ENCODE results near the gene TCEAL9.

The TCEAL9 gene

DNA sequence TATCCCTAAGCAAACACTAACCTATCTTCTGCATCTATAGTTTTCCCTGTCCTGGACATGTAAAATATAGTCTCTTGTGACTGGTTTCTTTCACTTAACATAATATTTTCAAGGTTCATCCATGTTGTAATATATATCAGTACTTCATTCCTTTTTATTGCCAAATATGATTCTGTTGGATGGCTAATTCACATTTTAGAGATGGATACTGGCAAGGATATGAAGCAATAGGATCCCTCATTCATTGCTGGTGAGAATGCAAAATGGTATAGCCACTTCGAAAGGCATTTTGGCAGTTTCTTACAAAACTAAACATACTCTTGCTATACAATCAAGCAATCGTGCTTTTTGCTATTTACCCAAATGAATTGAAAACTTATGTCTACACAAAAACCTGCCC lies 6.7 kb downstream of the TCEAL9 start:
- TF ChIP-seq TAF1 (IDR thresholded peaks at IDR 0.05; ENCODE audit: borderline replicate concordance, insufficient read depth, low read length) (no peak), POLR2AphosphoS5 (IDR thresholded peaks at IDR 0.05; ENCODE audit: low read depth, low read length) (no peak), FOXP2 (optimal IDR thresholded peaks at IDR 0.05; ENCODE audit: borderline replicate concordance, extremely low read depth, extremely low read length, insufficient read depth) (no peak), SIN3A (IDR thresholded peaks at IDR 0.05; ENCODE audit: borderline replicate concordance, insufficient read depth, low read length) (no peak)
- TF ChIP-seq, protein P1, sequence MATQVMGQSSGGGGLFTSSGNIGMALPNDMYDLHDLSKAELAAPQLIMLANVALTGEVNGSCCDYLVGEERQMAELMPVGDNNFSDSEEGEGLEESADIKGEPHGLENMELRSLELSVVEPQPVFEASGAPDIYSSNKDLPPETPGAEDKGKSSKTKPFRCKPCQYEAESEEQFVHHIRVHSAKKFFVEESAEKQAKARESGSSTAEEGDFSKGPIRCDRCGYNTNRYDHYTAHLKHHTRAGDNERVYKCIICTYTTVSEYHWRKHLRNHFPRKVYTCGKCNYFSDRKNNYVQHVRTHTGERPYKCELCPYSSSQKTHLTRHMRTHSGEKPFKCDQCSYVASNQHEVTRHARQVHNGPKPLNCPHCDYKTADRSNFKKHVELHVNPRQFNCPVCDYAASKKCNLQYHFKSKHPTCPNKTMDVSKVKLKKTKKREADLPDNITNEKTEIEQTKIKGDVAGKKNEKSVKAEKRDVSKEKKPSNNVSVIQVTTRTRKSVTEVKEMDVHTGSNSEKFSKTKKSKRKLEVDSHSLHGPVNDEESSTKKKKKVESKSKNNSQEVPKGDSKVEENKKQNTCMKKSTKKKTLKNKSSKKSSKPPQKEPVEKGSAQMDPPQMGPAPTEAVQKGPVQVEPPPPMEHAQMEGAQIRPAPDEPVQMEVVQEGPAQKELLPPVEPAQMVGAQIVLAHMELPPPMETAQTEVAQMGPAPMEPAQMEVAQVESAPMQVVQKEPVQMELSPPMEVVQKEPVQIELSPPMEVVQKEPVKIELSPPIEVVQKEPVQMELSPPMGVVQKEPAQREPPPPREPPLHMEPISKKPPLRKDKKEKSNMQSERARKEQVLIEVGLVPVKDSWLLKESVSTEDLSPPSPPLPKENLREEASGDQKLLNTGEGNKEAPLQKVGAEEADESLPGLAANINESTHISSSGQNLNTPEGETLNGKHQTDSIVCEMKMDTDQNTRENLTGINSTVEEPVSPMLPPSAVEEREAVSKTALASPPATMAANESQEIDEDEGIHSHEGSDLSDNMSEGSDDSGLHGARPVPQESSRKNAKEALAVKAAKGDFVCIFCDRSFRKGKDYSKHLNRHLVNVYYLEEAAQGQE (IDR thresholded peaks at IDR 0.05; ENCODE audit: insufficient read depth in 1 of 2, low read depth in 2 of 2, low read length in 2 of 2) = no peak

DNA sequence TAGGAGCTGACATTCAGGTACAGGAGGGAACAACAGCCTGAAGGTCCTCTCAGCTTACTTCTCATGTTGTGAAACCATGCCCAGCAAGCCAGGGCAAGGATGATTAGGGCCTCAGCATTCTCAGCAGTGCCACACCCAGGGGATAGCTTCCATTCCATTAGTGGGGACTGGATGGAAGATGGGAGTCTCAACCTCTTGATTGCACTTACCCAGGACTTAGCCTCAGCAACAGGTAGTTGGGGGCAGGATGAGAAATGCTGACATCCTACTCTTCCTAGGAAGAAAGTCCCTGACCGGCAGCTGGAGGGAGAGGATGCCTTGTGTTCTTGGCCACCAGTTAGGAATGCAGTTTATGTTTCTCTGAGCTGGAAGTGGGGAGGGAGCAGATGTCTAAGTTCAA lies 11.2 kb downstream of the TCEAL9 start:
- TF ChIP-seq POLR2AphosphoS5 (IDR thresholded peaks at IDR 0.05; ENCODE audit: low read depth, low read length) (no peak), FOXP2 (optimal IDR thresholded peaks at IDR 0.05; ENCODE audit: borderline replicate concordance, extremely low read depth, extremely low read length, insufficient read depth) (no peak), SIN3A (IDR thresholded peaks at IDR 0.05; ENCODE audit: borderline replicate concordance, insufficient read depth, low read length) (no peak), TAF1 (IDR thresholded peaks at IDR 0.05; ENCODE audit: borderline replicate concordance, insufficient read depth, low read length) (no peak)
- TF ChIP-seq, protein P1 (IDR thresholded peaks at IDR 0.05; ENCODE audit: insufficient read depth in 1 of 2, low read depth in 2 of 2, low read length in 2 of 2) = no peak

DNA sequence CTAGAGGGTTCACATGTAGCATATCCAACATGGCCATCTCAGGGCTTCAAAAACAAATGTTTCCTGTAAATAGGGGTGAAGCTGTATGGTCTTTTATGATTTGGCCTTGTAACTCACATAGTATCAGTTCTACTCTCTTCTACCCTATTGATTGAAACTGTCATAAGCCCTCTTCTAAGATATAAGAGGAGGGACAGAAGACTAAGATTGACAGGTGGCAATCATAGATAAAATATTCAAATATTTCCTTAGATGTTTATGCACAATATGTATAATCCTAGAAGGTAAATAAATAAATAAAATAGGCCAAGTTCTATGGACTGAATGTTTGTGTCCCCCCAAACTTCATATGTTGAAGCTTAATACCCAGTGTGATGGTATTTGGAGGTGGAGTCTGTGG lies 13.2 kb downstream of the TCEAL9 start:
- TF ChIP-seq POLR2AphosphoS5 (IDR thresholded peaks at IDR 0.05; ENCODE audit: low read depth, low read length) (no peak), FOXP2 (optimal IDR thresholded peaks at IDR 0.05; ENCODE audit: borderline replicate concordance, extremely low read depth, extremely low read length, insufficient read depth) (no peak), TAF1 (IDR thresholded peaks at IDR 0.05; ENCODE audit: borderline replicate concordance, insufficient read depth, low read length) (no peak), SIN3A (IDR thresholded peaks at IDR 0.05; ENCODE audit: borderline replicate concordance, insufficient read depth, low read length) (no peak)

DNA sequence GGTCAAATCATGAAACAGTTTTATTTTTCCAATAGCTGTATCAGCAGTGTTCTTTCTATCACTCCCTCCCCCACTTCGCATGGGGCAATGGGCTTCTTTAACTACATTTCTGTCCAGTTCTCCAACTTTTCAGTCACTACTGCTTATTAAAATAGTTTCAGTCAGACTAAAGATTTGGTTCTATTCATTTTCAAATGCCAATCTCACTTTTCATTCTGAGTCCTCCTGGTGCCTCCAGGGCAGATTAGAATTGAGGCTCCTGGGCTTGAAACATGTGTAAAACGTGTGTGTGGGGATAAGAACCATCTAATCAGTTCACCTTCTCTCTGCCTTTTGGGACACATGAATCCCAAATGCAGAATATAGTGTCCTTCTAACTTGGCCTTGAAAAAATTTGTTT lies 16.6 kb downstream of the TCEAL9 start:
- TF ChIP-seq, protein P1 (IDR thresholded peaks at IDR 0.05; ENCODE audit: insufficient read depth in 1 of 2, low read depth in 2 of 2, low read length in 2 of 2) = no peak
- no peak for TF ChIP-seq FOXP2 (optimal IDR thresholded peaks at IDR 0.05; ENCODE audit: borderline replicate concordance, extremely low read depth, extremely low read length, insufficient read depth)
- TF ChIP-seq POLR2AphosphoS5 (IDR thresholded peaks at IDR 0.05; ENCODE audit: low read depth, low read length) = no peak
- TF ChIP-seq SIN3A (IDR thresholded peaks at IDR 0.05; ENCODE audit: borderline replicate concordance, insufficient read depth, low read length) = no peak
- no peak for TF ChIP-seq TAF1 (IDR thresholded peaks at IDR 0.05; ENCODE audit: borderline replicate concordance, insufficient read depth, low read length)

DNA sequence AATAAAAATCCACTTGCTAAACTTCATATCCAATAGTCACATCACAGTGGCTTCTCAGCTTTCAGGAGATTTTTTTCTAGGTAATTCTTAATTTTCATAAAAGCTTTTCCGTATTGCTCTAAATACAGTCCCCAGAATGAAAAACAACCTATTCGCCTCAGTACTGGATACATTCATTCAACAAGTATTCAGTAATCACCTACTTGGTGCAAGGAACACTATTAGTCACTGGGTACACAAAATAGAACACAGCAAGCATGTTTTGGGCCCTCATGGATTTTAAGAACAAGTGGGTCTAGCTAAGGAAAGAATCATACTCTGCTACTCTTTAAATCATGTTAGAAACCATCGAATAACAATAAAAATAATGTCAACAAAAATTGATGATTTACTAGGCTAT lies 17.3 kb downstream of the TCEAL9 start:
- TF ChIP-seq, protein P1 (IDR thresholded peaks at IDR 0.05; ENCODE audit: insufficient read depth in 1 of 2, low read depth in 2 of 2, low read length in 2 of 2) = no peak
- no peak for TF ChIP-seq FOXP2 (optimal IDR thresholded peaks at IDR 0.05; ENCODE audit: borderline replicate concordance, extremely low read depth, extremely low read length, insufficient read depth)
- no peak for TF ChIP-seq POLR2AphosphoS5 (IDR thresholded peaks at IDR 0.05; ENCODE audit: low read depth, low read length)
- no peak for TF ChIP-seq SIN3A (IDR thresholded peaks at IDR 0.05; ENCODE audit: borderline replicate concordance, insufficient read depth, low read length)
- TF ChIP-seq TAF1 (IDR thresholded peaks at IDR 0.05; ENCODE audit: borderline replicate concordance, insufficient read depth, low read length) = no peak
